ENCODE data around the gene NR1H3. TPM values are rescaled to one million over a fixed set of nuclear protein-coding genes. Genes with fewer than 3 reads are reported as not detected.

The NR1H3 gene
- total and polyA plus RNA-seq, 8 donors, result 20.0 to 100 (median 41.9) TPM

DNA sequence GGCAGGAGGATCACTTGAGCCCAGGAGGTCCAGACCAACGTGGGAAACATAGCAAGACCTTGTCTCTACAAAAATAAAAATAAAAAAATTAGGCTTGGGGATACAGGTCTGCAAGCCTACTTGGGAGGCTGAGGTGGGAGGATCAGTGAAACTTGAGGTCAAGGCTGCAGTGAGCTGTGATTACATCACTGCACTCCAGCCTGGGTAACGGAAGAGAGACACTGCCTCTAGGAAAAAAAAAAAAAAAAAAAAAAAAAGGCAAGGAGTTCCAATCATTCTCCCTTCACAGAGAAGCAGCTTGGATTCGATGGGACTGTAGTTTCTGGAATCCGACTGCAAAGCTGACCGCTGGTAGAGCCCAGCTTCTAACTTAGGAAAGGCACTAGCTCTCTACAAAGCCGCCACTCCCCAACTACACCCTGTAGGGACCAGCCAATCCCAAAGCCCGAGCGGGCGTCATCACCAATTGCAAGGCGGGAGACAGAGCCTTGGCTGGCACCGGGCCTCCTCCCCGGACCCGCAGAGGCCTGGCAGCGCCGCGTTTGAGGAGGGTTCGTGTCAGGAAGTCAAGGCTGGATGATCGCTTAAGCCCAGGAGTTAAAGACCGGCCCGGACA, 43.7 kb upstream of the NR1H3 start:
- Histone ChIP-seq H3K36me3 (peaks cover 2 to 14% (median 10%) of the 10 kb centered on the region in 4 donors), H3K4me3 (peak overlapping the region; percentile 61 to 74 (median 71)), H3K27ac (peak overlapping the region; percentile 85 to 96 (median 95)), H3K9me3 (no peaks in the 10 kb centered on the region), H3K4me1 (peaks cover 21 to 51% (median 38%) of the 10 kb centered on the region in 4 donors), H3K27me3 (no peaks in the 10 kb centered on the region)
- intact Hi-C loops (cut with DNase I; ENCODE audit: low total_unique reads), result no loop called here
- TF ChIP-seq POLR2AphosphoS5 (IDR thresholded peaks at IDR 0.05), result peak; percentile 32 to 88 (median 88)
- TF ChIP-seq EP300 (IDR thresholded peaks at IDR 0.05), result no peak
- peak in 1 of 4 donors; percentile 68 for TF ChIP-seq POLR2A (IDR thresholded peaks at IDR 0.05)
- TF ChIP-seq, protein P1, sequence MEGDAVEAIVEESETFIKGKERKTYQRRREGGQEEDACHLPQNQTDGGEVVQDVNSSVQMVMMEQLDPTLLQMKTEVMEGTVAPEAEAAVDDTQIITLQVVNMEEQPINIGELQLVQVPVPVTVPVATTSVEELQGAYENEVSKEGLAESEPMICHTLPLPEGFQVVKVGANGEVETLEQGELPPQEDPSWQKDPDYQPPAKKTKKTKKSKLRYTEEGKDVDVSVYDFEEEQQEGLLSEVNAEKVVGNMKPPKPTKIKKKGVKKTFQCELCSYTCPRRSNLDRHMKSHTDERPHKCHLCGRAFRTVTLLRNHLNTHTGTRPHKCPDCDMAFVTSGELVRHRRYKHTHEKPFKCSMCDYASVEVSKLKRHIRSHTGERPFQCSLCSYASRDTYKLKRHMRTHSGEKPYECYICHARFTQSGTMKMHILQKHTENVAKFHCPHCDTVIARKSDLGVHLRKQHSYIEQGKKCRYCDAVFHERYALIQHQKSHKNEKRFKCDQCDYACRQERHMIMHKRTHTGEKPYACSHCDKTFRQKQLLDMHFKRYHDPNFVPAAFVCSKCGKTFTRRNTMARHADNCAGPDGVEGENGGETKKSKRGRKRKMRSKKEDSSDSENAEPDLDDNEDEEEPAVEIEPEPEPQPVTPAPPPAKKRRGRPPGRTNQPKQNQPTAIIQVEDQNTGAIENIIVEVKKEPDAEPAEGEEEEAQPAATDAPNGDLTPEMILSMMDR (IDR thresholded peaks at IDR 0.05), result no peak
- DNase-seq, result peak; percentile 94 to 95
- WGBS, 5 donors, result 4 to 16% (median 7%) methylated on average over 20 of the region's 20 CpGs

DNA sequence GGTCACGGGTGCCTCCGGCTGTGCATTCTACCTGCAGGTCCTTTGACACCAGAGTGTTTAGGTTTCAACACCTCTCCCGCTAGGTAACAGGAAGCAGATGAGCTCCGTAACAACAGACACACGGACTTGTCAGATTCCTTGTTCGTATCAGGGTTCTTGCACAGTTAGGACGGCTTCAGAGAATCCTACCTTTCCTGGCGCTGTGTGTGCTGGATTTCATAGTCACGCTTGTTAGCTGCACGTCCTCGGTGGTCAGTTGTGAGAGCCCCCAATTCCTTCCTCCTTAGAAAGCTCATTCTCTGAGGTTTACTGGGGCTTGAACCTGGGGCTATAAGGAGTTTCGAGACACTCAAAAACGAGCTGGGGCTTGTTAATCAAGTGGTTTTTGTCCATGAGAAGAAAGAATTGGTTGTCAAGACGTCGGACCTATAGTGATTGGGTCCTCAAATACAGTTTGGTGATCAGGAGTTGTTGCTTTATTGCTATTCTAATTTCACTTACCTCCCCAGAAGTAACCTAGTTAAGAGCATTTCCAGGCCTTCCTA, 42.4 kb upstream of the NR1H3 start:
- intact Hi-C loops (cut with DNase I; ENCODE audit: low total_unique reads), result no loop called here
- 2 to 8% (median 7%) methylated on average over 15 of the region's 15 CpGs for WGBS, 5 donors
- Histone ChIP-seq H3K4me3 (peak overlapping the region; percentile 61 to 74 (median 71)), H3K27ac (peak overlapping the region; percentile 92 to 96 (median 95)), H3K9me3 (no peaks in the 10 kb centered on the region), H3K27me3 (no peaks in the 10 kb centered on the region), H3K36me3 (peaks cover 6 to 27% (median 23%) of the 10 kb centered on the region in 4 donors), H3K4me1 (peaks cover 21 to 61% (median 41%) of the 10 kb centered on the region in 4 donors)
- no peak for DNase-seq
- TF ChIP-seq POLR2A (IDR thresholded peaks at IDR 0.05) (no peak), EP300 (IDR thresholded peaks at IDR 0.05) (no peak), POLR2AphosphoS5 (IDR thresholded peaks at IDR 0.05) (no peak)
- TF ChIP-seq, protein P1 (IDR thresholded peaks at IDR 0.05), result no peak

DNA sequence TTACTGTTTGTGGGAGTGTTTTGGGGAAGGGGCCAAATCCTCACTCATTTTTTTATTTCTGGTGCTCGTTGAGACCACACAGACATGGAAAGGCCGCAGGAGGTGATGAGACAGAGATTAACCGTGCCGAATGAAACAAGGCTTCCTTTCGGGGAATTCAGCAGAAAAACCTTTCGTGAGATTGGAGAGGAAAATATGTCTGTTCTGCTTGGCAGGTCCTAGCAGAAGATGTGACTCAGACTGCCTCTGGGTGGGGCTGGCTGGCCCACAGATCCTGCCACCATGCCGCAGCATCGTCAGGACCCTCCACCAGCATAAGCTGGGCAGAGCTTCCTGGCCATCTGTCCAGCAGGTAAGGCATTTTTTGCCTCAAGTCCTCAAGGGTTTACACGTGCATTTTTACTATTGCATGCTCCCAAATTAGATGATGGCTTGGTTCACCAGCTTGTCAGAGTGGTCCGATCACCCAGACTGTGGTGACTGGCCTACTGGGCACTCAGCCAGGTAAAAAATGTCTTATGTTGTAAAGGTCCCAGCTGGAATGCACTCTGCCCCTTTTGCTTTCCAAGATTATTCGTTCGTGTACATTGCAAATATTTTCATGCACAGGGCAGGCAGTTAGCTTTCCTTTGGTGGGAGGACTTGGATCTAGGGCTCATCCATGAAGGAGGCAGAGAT, 41.5 kb upstream of the NR1H3 start:
- H3K9me3 ChIP-seq, result no peaks in the 10 kb centered on the region
- peak overlapping the region; percentile 79 to 96 (median 95) for H3K27ac ChIP-seq
- peaks cover 21 to 61% (median 43%) of the 10 kb centered on the region in 4 donors for H3K4me1 ChIP-seq
- H3K4me3 ChIP-seq, result peak overlapping the region; percentile 61 to 74 (median 71)
- peaks cover 6 to 35% (median 31%) of the 10 kb centered on the region in 4 donors for H3K36me3 ChIP-seq
- intact Hi-C loops (cut with DNase I; ENCODE audit: low total_unique reads), result no loop called here
- TF ChIP-seq POLR2AphosphoS5 (IDR thresholded peaks at IDR 0.05), result peak in 1 of 3 donors; percentile 31
- TF ChIP-seq EP300 (IDR thresholded peaks at IDR 0.05), result no peak
- DNase-seq, result peak; percentile 69 to 86
- H3K27me3 ChIP-seq, result no peaks in the 10 kb centered on the region
- WGBS, 5 donors, result 3 to 8% (median 6%) methylated on average over 10 to 12 of the region's 12 CpGs

DNA sequence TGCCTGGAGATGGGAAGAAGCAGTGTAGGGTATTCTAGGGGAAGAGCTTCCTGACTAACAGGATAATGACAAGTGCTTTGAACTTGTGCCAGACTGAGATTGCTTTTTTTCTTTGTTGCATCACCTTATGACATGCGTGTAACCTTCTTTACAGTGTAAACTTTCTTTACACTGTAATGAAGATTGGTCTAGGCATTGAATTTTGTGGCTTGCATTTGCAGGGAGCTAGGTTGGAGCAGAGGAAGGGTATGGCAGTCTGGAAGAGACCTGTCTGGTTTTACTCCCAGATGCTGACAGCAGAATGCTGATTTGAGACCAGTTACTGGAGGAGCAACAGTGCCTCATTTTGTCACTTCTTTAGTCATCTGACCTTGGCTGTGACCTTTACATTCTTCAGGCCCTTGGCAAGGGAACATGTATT, 37.4 kb upstream of the NR1H3 start:
- Histone ChIP-seq H3K27ac (peak overlapping the region in 2 of 5 donors; percentile 22 to 25), H3K4me3 (no peak overlapping the region), H3K4me1 (peaks cover 18 to 46% (median 30%) of the 10 kb centered on the region in 4 donors), H3K9me3 (no peaks in the 10 kb centered on the region), H3K27me3 (no peaks in the 10 kb centered on the region), H3K36me3 (peaks cover 6 to 73% (median 66%) of the 10 kb centered on the region in 4 donors)
- intact Hi-C loops (cut with DNase I; ENCODE audit: low total_unique reads), result no loop called here
- TF ChIP-seq, protein P1 (IDR thresholded peaks at IDR 0.05), result no peak
- TF ChIP-seq POLR2AphosphoS5 (IDR thresholded peaks at IDR 0.05), result peak in 1 of 3 donors; percentile 30
- TF ChIP-seq EP300 (IDR thresholded peaks at IDR 0.05), result no peak
- TF ChIP-seq POLR2A (IDR thresholded peaks at IDR 0.05), result no peak
- DNase-seq, result no peak
- WGBS, 5 donors, result 35 to 81% (median 77%) methylated on average over 1 of the region's 1 CpG
